HL-60/S4 treated with retinoic acid at 250 ng/mL for 4 days and 3 days (cell line): ENCODE measurements around the gene BAHCC1.

Source experiments
- in situ Hi-C: fragments of 300-500 bp; cut with MboI; formaldehyde crosslinking; loops from 2 replicates; pipeline ENCODE4 v1.7.0; 2022; ENCODE audit warnings: low sequenced_read_pairs

BAHCC1 gene

GRCh38 chr17:81473019-81473418, 77.8 kb downstream of the BAHCC1 start:
- in situ Hi-C loops: no loop called here

- in situ Hi-C loops: no loop called here
Observed at GRCh38 chr17:81474958-81475357, 79.7 kb downstream of the BAHCC1 start.

GRCh38 chr17:81476097-81476496, 80.8 kb downstream of the BAHCC1 start:
- in situ Hi-C loops: no loop called here

GRCh38 chr17:81476635-81477034, 81.4 kb downstream of the BAHCC1 start:
- in situ Hi-C loops: no loop called here

- in situ Hi-C loops: no loop called here
Observed at GRCh38 chr17:81477173-81477572, 81.9 kb downstream of the BAHCC1 start.

- in situ Hi-C loops: no loop called here
Observed at GRCh38 chr17:81478119-81478518, 82.9 kb downstream of the BAHCC1 start.

GRCh38 chr17:81479175-81480071, 84.2 kb downstream of the BAHCC1 start:
- in situ Hi-C loops: loop anchor here (10.0 kb wide), 1 partner anchor 215 kb away; no protein-coding TSS in a partner anchor

GRCh38 chr17:81480140-81481072, 85.1 kb downstream of the BAHCC1 start:
- in situ Hi-C loops: loop anchor here (10.0 kb wide), 1 partner anchor 216 kb away; no protein-coding TSS in a partner anchor

- in situ Hi-C loops: loop anchor here (10.0 kb wide), 1 partner anchor 216 kb away; no protein-coding TSS in a partner anchor
Observed at GRCh38 chr17:81481073-81481799, 86.0 kb downstream of the BAHCC1 start.

- in situ Hi-C loops: loop anchor here (10.0 kb wide), 1 partner anchor 217 kb away; no protein-coding TSS in a partner anchor
Observed at GRCh38 chr17:81481815-81482505, 86.7 kb downstream of the BAHCC1 start.

GRCh38 chr17:81482673-81483072, 87.4 kb downstream of the BAHCC1 start:
- in situ Hi-C loops: loop anchor here (10.0 kb wide), 1 partner anchor 218 kb away; no protein-coding TSS in a partner anchor

- in situ Hi-C loops: loop anchor here (10.0 kb wide), 1 partner anchor 218 kb away; no protein-coding TSS in a partner anchor
Observed at GRCh38 chr17:81483085-81483861, 88.0 kb downstream of the BAHCC1 start.

- in situ Hi-C loops: loop anchor here (10.0 kb wide), 1 partner anchor 219 kb away; no protein-coding TSS in a partner anchor
Observed at GRCh38 chr17:81483862-81484194, 88.6 kb downstream of the BAHCC1 start.

GRCh38 chr17:81484195-81484979, 89.1 kb downstream of the BAHCC1 start:
- in situ Hi-C loops: loop anchor here (10.0 kb wide), 1 partner anchor 220 kb away; no protein-coding TSS in a partner anchor

GRCh38 chr17:81486199-81486810, 91.0 kb downstream of the BAHCC1 start:
- in situ Hi-C loops: loop anchor here (10.0 kb wide), 1 partner anchor 222 kb away; no protein-coding TSS in a partner anchor

- in situ Hi-C loops: loop anchor here (10.0 kb wide), 1 partner anchor 222 kb away; no protein-coding TSS in a partner anchor
Observed at GRCh38 chr17:81487089-81487486, 91.8 kb downstream of the BAHCC1 start.

GRCh38 chr17:81487487-81488275, 92.4 kb downstream of the BAHCC1 start:
- in situ Hi-C loops: loop anchor here (10.0 kb wide), 1 partner anchor 223 kb away; no protein-coding TSS in a partner anchor
